ENCODE data around the gene ITIH3. TPM values are rescaled to one million over a fixed set of nuclear protein-coding genes. Genes with fewer than 3 reads are reported as not detected.
"Not testable (repeated sequence)": the region's sequence is repeated elsewhere in the genome, so short reads cannot be mapped to it uniquely, and the experiment has no call there.

Gene ITIH3
- total and polyA plus RNA-seq, 2 of the 4 experiments (the other 2 are of a cell fraction) = 0.72 to 0.94 TPM

DNA sequence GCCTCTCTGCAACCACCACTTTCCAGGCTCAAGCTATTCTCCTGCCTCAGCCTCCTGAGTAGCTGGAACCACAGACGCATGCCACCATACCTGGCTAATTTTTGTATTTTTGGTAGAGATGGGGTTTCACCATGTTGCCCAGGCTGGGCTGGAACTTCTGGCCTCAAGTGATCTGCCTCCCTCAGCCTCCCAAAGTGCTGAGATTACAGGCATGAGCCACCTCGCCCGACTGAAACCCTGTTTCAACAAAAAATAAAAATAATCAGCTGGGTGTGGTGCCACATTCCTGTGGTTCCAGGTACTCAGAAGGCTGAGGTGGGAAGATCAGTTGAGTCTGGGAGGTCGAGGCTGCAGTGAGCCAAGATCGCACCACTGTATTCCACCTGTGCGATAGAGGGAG lies 18.1 kb upstream of the ITIH3 start:
- H3K56ac ChIP-seq (ENCODE audit: extremely low read depth, insufficient read depth, low read length); H2AK5ac ChIP-seq (ENCODE audit: low read depth, low read length); CTCF ChIA-PET; DNase-seq; in situ Hi-C loops (cut with MboI; ENCODE audit: low sequenced_read_pairs); H4K8ac ChIP-seq (ENCODE audit: low read depth in 2 of 2, low read length in 2 of 2); H2BK20ac ChIP-seq (ENCODE audit: low read depth, low read length); H3K4ac ChIP-seq (ENCODE audit: low read depth, low read length); H3K4me3 ChIP-seq (ENCODE audit: insufficient read depth, low read depth, low read length); H3K23ac ChIP-seq (ENCODE audit: low read depth, low read length); BruUV-seq (replicated peaks); H3K18ac ChIP-seq (ENCODE audit: low read depth, low read length); H3K9ac ChIP-seq (ENCODE audit: low read depth, low read length); H3K9me3 ChIP-seq (ENCODE audit: control insufficient read depth, insufficient read depth, low read length); H2BK5ac ChIP-seq (ENCODE audit: low read depth, low read length, poor library complexity, severe bottlenecking); H3K4me2 ChIP-seq (ENCODE audit: low read depth, low read length); H3K9me1 ChIP-seq (ENCODE audit: insufficient read depth, low read length); H3K4me1 ChIP-seq (ENCODE audit: control insufficient read depth, insufficient read depth, low read length); ATAC-seq (ENCODE audit: low read depth); H3K36me3 ChIP-seq (ENCODE audit: control insufficient read depth, insufficient read depth, low read length); H3K14ac ChIP-seq (replicated peaks; ENCODE audit: low read depth, low read length); H4K20me1 ChIP-seq (ENCODE audit: insufficient read depth, low read length); H3K79me1 ChIP-seq (ENCODE audit: low read depth in 1 of 2, low read length in 2 of 2); H4K91ac ChIP-seq (ENCODE audit: insufficient read depth, low read depth, low read length); intact Hi-C loops (cut with micrococcal nuclease); H3K27ac ChIP-seq (ENCODE audit: insufficient read depth, low read length); POLR2A ChIA-PET (ENCODE audit: unreplicated experiment); dilution Hi-C loops (cut with HindIII; ENCODE audit: low sequenced_read_pairs, unreplicated experiment); H2BK120ac ChIP-seq (ENCODE audit: low read depth, low read length); H2AK9ac ChIP-seq (replicated peaks; ENCODE audit: low read depth, low read length, poor library complexity); H2BK15ac ChIP-seq (ENCODE audit: low read depth, low read length); H4K5ac ChIP-seq (ENCODE audit: low read depth, low read length); H2AFZ ChIP-seq (replicated peaks; ENCODE audit: low read length, poor library complexity): not testable (repeated sequence)
- no CpG with 5 or more reads among the region's 6 CpGs for WGBS, 2 experiments (ENCODE audit: extremely low coverage in 2 of 2, insufficient read length in 1 of 2)
- peaks cover 25% of the 10 kb centered on the region; the same call in 1 of the 2 replicates for H3K27me3 ChIP-seq (ENCODE audit: control insufficient read depth, insufficient read depth, low read length)

All from IMR-90 (cell line).